Esophagus squamous epithelium (tissue), 4 donors: ENCODE results near the gene SHC4.

Experiments
- POLR2A ChIP-seq, 4 donors: fragments of 450-650 bp; IDR thresholded peaks; one replicate each; pipeline ENCODE4 v1.6.1; 2017; ENCODE audit warnings: antibody characterized with exemption in 4 of 4, mild to moderate bottlenecking in 4 of 4, moderate library complexity in 3 of 4
- TF ChIP-seq, protein P1 (sequence below), 6 experiments: fragments of 450-650 bp in 4 of 6; fragments of 200-600 bp in 2 of 6; sonication (generic) in 2 of 6; IDR thresholded peaks; one replicate each; pipeline ENCODE4 v1.5.1; 2016 to 2019; ENCODE audit warnings: antibody characterized with exemption in 6 of 6, mild to moderate bottlenecking in 4 of 6, moderate library complexity in 4 of 6

- TF ChIP-seq, protein P1, sequence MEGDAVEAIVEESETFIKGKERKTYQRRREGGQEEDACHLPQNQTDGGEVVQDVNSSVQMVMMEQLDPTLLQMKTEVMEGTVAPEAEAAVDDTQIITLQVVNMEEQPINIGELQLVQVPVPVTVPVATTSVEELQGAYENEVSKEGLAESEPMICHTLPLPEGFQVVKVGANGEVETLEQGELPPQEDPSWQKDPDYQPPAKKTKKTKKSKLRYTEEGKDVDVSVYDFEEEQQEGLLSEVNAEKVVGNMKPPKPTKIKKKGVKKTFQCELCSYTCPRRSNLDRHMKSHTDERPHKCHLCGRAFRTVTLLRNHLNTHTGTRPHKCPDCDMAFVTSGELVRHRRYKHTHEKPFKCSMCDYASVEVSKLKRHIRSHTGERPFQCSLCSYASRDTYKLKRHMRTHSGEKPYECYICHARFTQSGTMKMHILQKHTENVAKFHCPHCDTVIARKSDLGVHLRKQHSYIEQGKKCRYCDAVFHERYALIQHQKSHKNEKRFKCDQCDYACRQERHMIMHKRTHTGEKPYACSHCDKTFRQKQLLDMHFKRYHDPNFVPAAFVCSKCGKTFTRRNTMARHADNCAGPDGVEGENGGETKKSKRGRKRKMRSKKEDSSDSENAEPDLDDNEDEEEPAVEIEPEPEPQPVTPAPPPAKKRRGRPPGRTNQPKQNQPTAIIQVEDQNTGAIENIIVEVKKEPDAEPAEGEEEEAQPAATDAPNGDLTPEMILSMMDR (IDR thresholded peaks at IDR 0.05), result no peak
- no peak for TF ChIP-seq POLR2A (IDR thresholded peaks at IDR 0.05)
These were observed 9.2 kb downstream of the SHC4 start for GRCh38 chr15:48954538-48954937.
